ENCODE data around the gene GRIK1.

GRCh38 chr21:29509121-29509520 is 430.7 kb downstream of the GRIK1 start:
- TF ChIP-seq CTCF (conservative IDR thresholded peaks at IDR 0.05), result no peak
- no peak for TF ChIP-seq ZFX (IDR thresholded peaks at IDR 0.05)

Data from C4-2B (cell line).